Testis (tissue), 3 donors: Measurements from ENCODE around the gene LNX2. TPM values are rescaled to one million over a fixed set of nuclear protein-coding genes. Genes with fewer than 3 reads are reported as not detected.

Source experiments
- DNase-seq: peaks from one replicate; pipeline ENCODE4 v3.0.0-alpha.2; 2019
- H3K27ac ChIP-seq, 2 donors: fragments of 200-600 bp; sonication (generic); one replicate each; pipeline ENCODE4 v1.5.1; 2019
- H3K27me3 ChIP-seq: fragments of 200-600 bp; sonication (generic); one replicate; pipeline ENCODE4 v1.5.1; 2019
- H3K36me3 ChIP-seq: fragments of 200-600 bp; sonication (generic); one replicate; pipeline ENCODE4 v1.5.1; 2017; ENCODE audit warnings: low read depth; ENCODE audit errors: missing control alignments
- H3K4me1 ChIP-seq: fragments of 200-600 bp; sonication (generic); one replicate; pipeline ENCODE4 v1.5.1; 2019
- H3K4me3 ChIP-seq, 2 donors: fragments of 200-600 bp; sonication (generic); one replicate each; pipeline ENCODE4 v1.5.1; 2017 to 2019
- H3K9me3 ChIP-seq: fragments of 200-600 bp; sonication (generic); one replicate; pipeline ENCODE4 v1.5.1; 2017
- POLR2A ChIP-seq: fragments of 450-650 bp; IDR thresholded peaks from one replicate; pipeline ENCODE4 v1.6.1; 2017; ENCODE audit warnings: antibody characterized with exemption, mild to moderate bottlenecking, moderate library complexity
- WGBS, 2 donors: methylation state at CpG; one replicate each; pipeline ENCODE4 v1.1.5; 2018; 5-methylcytosine and 5-hydroxymethylcytosine counted together
- intact Hi-C: fragments of 100-400 bp; cut with DNase I; formaldehyde crosslinking; loops from one replicate; pipeline ENCODE4 v1.15.1; 2023; ENCODE audit warnings: low total_unique reads
- polyA plus RNA-seq: library from polyadenylated mRNA; stranded (reverse); fragments of 350-450 nt; fragmentation: Illumina TruSeq; extraction: RNeasy Lipid Tissue Mini Kit (QIAGEN cat#74804); gene quantifications from one replicate; pipeline ENCODE4 v1.2.3, GENCODE V29; 2014; ENCODE audit warnings: low read depth, low replicate concordance; ENCODE audit not compliant: insufficient read depth
- total RNA-seq, 2 donors: library from RNA; depleted of rRNA; stranded (reverse); fragments of >200 nt; gene quantifications; one replicate each; pipeline ENCODE4 v1.2.3, GENCODE V29; 2016
- TF ChIP-seq, protein P1 (sequence below), 3 experiments: fragments of 450-650 bp in 2 of 3; fragments of 200-600 bp in 1 of 3; sonication (generic) in 1 of 3; IDR thresholded peaks; one replicate each; pipeline ENCODE4 v1.5.1; 2016 to 2019; ENCODE audit warnings: antibody characterized with exemption in 3 of 3, mild to moderate bottlenecking in 2 of 3, moderate library complexity in 1 of 3

Gene LNX2
- total and polyA plus RNA-seq, 3 donors from 2014 or later: 22.5 to 39.6 (median 34.6) TPM

DNA sequence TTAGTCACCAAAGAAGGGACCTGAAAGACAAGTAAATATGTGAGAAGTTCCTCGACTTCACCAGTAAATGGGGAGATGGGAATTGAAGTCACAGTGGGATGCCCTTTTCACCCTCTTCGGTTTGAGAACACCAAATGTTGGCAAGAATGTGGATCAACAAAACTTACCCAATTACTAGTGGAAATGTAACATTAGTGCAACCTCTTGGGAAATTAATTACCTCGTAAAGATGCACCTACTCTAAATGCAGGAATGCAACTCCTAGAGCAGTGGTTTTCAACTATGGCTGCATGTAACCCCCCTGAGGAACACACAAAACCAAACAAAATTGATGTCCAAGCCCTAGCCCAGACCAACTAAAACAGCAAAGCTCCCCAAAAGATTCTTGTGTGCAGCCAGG, 78.1 kb downstream of the LNX2 start:
- H3K4me1 ChIP-seq: no peaks in the 10 kb centered on the region
- intact Hi-C loops: no loop called here
- DNase-seq: no peak
- no peak overlapping the region for H3K27ac ChIP-seq
- H3K4me3 ChIP-seq: no peak overlapping the region
- TF ChIP-seq, protein P1, sequence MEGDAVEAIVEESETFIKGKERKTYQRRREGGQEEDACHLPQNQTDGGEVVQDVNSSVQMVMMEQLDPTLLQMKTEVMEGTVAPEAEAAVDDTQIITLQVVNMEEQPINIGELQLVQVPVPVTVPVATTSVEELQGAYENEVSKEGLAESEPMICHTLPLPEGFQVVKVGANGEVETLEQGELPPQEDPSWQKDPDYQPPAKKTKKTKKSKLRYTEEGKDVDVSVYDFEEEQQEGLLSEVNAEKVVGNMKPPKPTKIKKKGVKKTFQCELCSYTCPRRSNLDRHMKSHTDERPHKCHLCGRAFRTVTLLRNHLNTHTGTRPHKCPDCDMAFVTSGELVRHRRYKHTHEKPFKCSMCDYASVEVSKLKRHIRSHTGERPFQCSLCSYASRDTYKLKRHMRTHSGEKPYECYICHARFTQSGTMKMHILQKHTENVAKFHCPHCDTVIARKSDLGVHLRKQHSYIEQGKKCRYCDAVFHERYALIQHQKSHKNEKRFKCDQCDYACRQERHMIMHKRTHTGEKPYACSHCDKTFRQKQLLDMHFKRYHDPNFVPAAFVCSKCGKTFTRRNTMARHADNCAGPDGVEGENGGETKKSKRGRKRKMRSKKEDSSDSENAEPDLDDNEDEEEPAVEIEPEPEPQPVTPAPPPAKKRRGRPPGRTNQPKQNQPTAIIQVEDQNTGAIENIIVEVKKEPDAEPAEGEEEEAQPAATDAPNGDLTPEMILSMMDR (IDR thresholded peaks at IDR 0.05): no peak
- TF ChIP-seq POLR2A: no peak
- H3K27me3 ChIP-seq: no peaks in the 10 kb centered on the region
- WGBS, 2 donors: 77 to 85% methylated on average over 3 of the region's 3 CpGs
- no peaks in the 10 kb centered on the region for H3K9me3 ChIP-seq
- no peaks in the 10 kb centered on the region for H3K36me3 ChIP-seq

DNA sequence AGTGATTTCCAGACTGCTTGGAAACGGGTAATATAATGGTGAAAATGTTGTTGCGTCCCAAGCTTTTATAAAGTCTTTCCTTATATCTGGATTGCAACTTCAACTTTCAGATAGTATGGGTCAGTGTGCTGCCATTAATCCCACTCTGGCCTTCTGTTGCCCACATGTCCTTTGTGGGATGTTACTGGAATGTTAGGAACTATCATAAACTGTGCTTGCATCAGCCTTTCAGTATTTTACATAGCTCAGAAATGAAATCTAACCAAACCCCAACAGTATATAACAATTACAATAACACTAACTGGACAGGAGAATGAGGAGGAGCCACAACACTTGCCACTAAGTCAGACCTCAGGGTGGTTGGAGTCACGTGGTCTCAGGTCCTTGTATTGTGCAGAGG, 78.9 kb downstream of the LNX2 start:
- H3K4me1 ChIP-seq: no peaks in the 10 kb centered on the region
- TF ChIP-seq POLR2A: no peak
- TF ChIP-seq, protein P1 (IDR thresholded peaks at IDR 0.05): no peak
- intact Hi-C loops: no loop called here
- H3K36me3 ChIP-seq: no peaks in the 10 kb centered on the region
- 86 to 91% methylated on average over 3 of the region's 3 CpGs for WGBS, 2 donors
- H3K27ac ChIP-seq: no peak overlapping the region
- H3K4me3 ChIP-seq: no peak overlapping the region
- DNase-seq: no peak
- H3K27me3 ChIP-seq: no peaks in the 10 kb centered on the region
- H3K9me3 ChIP-seq: no peaks in the 10 kb centered on the region

DNA sequence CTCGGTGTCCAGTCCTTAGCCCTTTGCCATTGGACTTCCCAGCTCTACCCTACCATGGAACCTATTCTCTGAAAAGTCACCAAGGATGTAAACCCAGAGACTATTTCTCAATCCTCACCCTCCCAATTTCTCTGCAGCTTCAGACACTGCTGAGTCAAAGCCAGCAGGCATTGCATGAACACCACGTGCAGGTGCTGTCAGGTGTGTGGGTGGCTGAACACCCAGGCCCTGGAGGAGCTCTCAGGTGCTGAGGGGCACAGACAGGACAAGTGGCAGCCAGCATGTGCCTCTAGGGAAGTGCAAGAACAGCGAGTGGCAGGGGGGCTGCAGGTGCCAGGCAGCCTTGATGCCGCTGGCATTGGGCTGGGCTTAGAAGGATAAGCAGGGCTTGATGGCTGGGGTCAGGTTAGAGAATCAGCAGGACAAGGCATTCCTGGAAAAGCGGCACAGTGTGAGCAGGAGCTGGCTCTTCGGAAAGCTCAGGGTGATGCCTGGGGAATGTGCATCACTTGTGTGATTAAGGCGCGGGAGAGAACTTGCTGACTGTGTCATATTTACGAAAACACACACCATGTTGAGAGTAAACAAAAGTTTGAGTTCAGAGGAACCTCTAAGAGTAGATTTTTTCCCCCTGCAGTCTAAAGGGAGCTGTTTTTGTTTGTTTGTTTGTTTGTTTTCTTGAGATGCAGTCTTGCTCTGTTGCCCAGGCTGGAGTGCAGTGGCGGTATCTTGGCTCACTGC, 83.8 kb downstream of the LNX2 start:
- Histone ChIP-seq H3K9me3 (no peaks in the 10 kb centered on the region), H3K27ac (no peak overlapping the region), H3K27me3 (no peaks in the 10 kb centered on the region), H3K36me3 (no peaks in the 10 kb centered on the region), H3K4me3 (no peak overlapping the region), H3K4me1 (peaks cover 7% of the 10 kb centered on the region)
- TF ChIP-seq, protein P1 (IDR thresholded peaks at IDR 0.05): no peak
- TF ChIP-seq POLR2A: no peak
- DNase-seq: no peak
- intact Hi-C loops: loop anchor here (10.0 kb wide), 1 partner anchor 288 kb away; no protein-coding TSS in a partner anchor
- WGBS, 2 donors: 82 to 89% methylated on average over 9 to 10 of the region's 10 CpGs

DNA sequence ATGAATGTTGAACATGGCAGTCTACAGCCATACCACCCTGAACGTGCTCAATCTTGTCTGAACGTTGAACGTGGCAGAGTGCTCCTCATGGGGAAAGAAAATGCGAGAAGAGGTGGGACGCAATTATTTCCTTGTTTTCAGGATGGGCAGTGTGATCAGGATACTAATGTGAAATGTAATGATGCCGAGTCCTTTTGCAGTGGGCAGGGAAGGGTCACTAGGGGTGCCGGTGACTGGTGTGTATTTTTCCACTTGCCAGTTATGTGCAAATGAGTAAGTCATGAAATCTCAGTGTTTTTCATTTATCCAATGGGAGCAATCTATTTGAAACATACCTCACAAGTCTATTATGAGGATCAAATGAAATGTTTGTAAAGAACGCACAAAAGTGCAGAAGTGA, 84.8 kb downstream of the LNX2 start:
- H3K4me3 ChIP-seq: no peak overlapping the region
- DNase-seq: no peak
- no peaks in the 10 kb centered on the region for H3K36me3 ChIP-seq
- peaks cover 7% of the 10 kb centered on the region for H3K4me1 ChIP-seq
- WGBS, 2 donors: 73 to 74% methylated on average over 8 of the region's 8 CpGs
- no peaks in the 10 kb centered on the region for H3K9me3 ChIP-seq
- no peak overlapping the region for H3K27ac ChIP-seq
- TF ChIP-seq, protein P1 (IDR thresholded peaks at IDR 0.05): no peak
- TF ChIP-seq POLR2A: no peak
- intact Hi-C loops: loop anchor here (10.0 kb wide), 1 partner anchor 289 kb away; no protein-coding TSS in a partner anchor
- no peaks in the 10 kb centered on the region for H3K27me3 ChIP-seq

DNA sequence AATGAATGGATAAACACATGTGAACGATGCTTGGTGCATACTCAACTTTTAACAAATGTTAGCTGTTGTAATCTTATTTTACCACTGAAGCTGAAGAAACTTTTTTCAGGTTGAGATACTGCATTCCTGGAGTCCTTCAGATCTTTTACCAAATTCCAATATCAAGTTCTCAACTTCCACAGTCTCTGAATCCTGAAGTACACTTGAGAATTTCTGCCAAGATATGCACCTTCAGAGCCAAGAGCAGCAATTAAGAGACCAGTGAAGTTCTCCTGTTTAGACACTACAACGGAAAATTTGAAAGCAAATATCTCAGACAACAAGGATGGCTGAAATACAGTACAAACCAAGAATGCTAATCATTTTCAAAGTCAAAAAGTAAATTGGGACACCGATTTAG, 85.3 kb downstream of the LNX2 start:
- H3K4me1 ChIP-seq: peaks cover 7% of the 10 kb centered on the region
- no peaks in the 10 kb centered on the region for H3K27me3 ChIP-seq
- H3K4me3 ChIP-seq: no peak overlapping the region
- H3K9me3 ChIP-seq: no peaks in the 10 kb centered on the region
- TF ChIP-seq, protein P1 (IDR thresholded peaks at IDR 0.05): no peak
- TF ChIP-seq POLR2A: no peak
- WGBS, 2 donors: 56 to 64% methylated on average over 3 of the region's 3 CpGs
- no peak overlapping the region for H3K27ac ChIP-seq
- no peak for DNase-seq
- intact Hi-C loops: loop anchor here (10.0 kb wide), 1 partner anchor 290 kb away; no protein-coding TSS in a partner anchor
- no peaks in the 10 kb centered on the region for H3K36me3 ChIP-seq
